Superior temporal gyrus (tissue), 1 donor: ENCODE results near the gene SRD5A1.

Experiments used
- DNase-seq: peaks from one replicate; pipeline ENCODE4 v3.0.0-alpha.2; 2016; ENCODE audit errors: extremely low spot score

Gene SRD5A1

GRCh38 chr5:6712577-6713273, 79.5 kb downstream of the SRD5A1 start:
- DNase-seq, result peak; percentile 95

DNA sequence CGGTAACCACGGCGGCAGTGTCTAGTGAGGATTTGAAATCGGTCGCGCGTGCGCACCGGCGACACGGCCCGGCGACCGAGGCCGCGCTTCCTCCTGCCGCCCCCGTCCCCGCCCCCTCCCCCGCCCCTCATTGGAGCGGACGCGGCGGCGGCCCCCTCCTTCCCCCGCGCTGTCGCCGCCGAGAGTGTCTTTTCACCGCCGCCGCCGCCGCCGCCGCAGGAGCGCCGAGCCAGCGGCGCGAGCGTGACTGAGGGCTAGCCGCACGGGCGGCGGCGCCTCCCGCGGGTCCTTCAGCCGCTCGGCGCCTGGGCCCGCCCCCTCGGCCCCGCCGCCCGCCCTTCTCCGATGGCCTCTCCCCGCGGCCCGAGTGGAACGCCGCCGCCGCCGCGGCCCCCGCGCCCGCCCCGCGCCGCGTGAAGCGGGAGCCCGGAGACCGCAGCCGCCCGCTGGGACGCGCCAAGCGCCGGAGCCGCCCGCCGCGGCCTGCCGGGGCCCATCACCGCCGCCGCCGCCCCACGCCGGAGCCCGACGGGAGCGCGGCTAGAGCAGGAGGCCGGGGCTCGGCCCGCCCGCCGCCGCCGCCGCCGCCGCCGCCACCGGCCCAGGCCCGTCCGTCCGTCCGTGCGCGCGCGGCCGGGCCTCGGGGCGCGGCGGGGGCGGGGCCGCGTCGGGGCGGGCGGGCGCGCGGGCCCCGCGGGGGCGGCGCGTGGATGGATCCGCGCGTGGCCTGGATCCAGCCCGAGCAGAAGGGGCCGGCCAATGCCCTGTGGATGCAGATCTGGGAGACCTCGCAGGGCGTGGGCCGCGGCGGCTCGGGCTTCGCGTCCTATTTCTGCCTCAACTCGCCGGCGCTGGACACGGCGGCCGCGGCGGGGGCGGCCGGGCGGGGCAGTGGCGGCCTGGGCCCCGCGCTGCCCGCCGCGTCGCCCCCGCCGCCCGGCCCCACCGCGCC, 80.3 kb downstream of the SRD5A1 start, which contains the start of gene TENT4A:
Gene TENT4A, plus strand, starts transcription at position 159 of the 952 bp plus-strand sequence. Its CDS starts 552 bp downstream, at position 711.
- no peak for DNase-seq

GRCh38 chr5:6714226-6715041, 81.2 kb downstream of the SRD5A1 start:
- no peak for DNase-seq

- DNase-seq, result peak; percentile 15
Measured at GRCh38 chr5:6715271-6715670, 82.0 kb downstream of the SRD5A1 start.

DNA sequence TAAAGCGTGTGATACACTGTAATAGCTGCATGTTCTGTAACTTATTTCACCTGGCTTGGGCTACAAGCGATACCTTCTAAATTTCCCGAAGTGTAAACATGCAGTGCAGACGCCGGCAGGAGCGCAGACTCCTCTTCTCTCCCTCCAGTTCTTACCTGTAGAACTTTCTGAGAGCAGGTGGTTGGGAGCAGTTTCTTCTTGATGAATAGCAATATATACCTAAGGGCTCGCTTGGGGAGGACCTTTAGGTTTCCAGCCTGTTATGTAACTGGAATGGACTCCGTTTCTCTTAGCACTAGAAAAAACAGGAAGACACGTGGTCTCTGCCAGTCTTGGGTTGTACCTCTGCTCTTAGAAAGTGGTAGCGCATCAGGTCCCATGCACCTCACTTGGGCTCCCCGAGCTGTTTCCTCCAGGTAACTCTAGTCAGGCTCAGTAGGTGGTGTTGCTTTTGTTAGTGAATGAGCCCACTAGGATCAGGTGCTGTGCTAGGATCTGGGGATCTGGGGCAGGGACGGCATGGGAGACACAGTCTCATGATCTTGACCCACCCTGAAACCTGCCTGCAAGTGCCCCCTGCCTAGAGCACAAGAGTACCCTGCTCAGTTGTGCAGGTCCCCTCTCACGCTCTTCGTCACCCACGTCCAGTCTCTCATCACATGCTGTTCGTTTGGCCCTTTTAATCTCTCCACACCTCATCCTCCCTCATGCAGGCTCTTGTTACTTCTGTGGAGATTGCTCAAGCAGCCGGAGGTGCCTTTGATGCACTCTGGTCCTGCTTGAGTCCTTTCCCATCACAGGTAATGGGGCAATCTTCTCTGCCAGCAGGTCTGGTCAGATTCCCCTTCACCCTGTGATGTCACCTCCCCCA, 82.8 kb downstream of the SRD5A1 start:
- DNase-seq, result no peak

GRCh38 chr5:6716629-6717149, 83.4 kb downstream of the SRD5A1 start:
- DNase-seq, result no peak

DNA sequence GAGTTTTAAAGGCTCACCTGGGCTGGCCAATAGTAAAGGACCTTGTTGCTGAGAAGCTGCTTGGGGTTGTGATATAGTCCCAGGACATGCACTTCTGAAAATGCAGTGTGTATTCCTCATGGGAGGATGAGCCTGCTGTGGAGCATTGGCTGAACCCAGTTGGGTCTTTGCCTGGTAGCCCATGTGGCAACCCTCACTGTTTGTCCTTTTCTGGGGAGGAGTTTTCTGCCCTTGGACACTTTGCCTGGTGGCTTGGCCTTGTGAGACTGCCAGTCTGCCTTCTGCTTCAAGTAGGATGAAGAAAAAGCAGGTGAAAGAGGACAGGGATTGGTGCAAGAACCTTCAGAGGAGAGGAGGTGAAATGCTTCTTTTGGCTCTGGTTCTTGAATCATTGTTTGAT, 84.0 kb downstream of the SRD5A1 start:
- DNase-seq, result no peak

DNA sequence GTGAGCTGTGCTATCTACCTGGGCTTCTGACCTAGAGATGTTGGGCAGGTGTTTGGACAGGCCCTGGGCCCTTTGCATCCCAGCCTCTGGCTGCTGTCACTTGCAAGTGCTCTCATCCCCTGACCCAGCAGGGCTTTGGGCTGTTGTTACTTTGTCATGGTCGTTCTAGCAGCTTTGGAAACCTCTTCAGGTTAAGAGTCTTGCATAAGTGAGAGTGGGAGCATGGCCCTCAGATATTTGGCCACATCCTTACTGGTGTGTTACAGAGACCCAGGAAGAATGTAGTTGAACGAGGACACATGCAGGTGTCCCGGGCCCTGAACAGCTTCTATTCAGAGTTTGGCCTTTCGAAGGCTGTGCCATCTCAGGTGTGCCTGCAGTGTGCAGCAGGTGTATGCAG, 84.4 kb downstream of the SRD5A1 start:
- no peak for DNase-seq

DNA sequence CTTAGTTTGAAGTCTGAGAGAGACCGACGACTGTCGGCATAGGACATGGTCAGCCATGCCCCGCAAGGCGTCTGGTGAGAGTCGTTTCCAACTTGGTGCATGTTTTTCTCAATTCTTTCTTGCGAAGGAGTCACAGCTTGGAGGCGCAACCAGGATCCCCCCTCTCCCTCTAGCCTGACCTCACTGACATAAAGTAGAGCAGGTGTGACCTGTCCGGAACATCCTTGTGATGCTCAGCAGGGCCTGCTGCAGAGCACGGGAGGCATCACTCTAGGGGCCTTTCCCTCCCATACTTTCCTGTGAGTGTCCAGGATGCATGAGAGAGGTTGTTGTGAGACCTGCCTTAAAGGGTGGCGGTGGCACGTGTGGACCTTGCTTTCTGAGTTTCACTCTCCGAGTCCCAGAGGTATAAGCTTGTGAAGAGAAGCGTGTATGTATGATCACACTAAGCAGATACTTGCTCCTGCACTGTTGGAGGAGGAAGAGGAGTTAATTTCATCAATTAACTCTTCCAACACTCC, 85.0 kb downstream of the SRD5A1 start:
- DNase-seq, result no peak

GRCh38 chr5:6718718-6719117, 85.5 kb downstream of the SRD5A1 start:
- no peak for DNase-seq

GRCh38 chr5:6719417-6719816, 86.2 kb downstream of the SRD5A1 start:
- no peak for DNase-seq

DNA sequence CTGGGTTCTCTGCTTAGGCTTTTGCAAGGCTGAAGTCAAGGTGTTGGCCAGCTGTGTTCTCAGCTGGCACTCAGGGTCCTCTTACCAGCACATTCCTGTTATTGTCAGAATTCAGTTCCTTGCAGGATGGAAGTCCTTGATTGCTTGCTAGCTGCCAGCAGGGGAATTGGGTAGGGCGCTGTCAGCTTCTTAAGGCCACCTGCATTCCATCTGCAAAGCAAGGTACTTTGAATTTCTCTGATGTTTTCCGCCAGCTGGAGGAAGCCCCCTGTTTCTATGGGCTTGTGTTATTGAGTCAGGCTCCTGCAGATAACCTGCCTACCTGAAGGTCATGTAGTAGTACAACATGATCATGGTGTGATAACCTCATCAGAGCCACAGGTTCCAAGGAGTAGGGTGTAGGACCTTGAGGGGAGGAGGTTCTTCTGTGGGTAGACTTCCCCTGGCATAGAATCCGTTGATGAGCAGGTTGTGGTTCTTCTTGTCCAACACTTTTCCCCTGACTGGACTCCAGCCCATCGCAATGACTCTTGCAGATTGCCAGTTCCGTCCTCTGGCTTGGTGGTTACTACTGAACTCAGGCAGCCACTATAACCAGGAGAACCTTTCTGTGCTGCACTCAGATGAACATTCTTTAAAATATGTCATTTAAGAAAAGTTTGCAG, 86.8 kb downstream of the SRD5A1 start:
- no peak for DNase-seq

DNA sequence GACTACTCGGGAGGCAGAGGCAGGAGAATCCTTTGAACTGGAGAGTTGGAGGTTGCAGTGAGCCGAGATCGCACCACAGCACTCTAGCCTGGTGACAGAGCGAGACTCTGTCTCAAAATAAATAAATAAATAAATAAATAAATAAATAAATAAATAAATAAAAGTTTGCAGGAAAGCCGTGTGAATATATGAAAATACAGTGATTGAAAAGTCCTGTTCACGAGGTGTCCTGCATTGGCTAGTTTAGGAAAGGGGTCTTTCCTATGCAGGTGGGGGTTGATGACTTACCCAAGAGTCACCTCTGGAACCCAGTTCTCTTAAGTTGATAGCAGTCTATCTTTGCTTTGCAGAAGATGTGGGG, 87.3 kb downstream of the SRD5A1 start:
- DNase-seq, result no peak

GRCh38 chr5:6721442-6721841, 88.2 kb downstream of the SRD5A1 start:
- no peak for DNase-seq

DNA sequence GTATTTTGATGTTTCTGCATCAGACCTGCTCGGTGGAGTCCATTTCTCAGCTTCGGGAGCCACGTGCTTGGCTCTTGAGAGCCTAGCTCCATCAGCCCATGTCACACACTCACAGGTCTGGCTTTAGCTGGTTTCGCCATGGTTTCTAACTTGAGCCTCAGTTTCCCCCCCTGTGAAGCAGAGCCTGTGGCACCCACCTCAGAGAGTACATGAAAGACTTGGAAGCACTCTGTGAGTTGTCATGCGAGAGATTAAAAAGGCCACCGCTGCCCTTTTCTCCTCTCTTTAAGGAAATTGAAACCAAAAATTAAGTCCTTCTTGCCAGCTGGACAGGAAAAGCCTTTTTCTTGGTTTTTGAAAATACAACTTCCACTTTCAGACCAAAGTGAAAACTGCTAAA, 88.8 kb downstream of the SRD5A1 start:
- DNase-seq, result no peak

- DNase-seq, result no peak
Measured at GRCh38 chr5:6723122-6723815, 90.0 kb downstream of the SRD5A1 start.

DNA sequence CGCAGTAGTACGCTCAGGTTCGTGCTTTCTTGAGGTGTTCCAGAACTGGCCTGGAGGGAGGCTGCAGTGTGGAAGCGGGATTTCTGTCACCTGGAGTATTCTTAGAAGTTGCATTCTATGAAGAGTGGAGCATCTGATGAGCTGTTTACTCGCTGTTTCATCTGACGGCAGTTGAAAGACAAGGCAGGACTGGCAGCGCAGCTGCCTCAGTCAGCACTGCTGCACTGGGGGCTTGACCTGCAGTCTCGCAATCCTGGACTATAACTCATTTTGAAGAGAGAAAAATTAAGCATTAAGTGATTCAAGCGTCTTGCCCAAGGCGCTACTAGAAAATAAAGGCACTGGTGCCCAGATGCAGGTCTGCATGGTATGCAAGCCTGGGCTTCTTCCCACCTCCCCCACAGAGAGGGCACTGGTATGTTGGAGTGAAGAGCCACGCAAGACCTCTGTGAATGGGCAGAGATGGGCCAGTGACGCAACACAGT, 90.6 kb downstream of the SRD5A1 start:
- DNase-seq, result no peak
